ENCODE results near the gene HTR3E. TPM values are rescaled to one million over a fixed set of nuclear protein-coding genes. Genes with fewer than 3 reads are reported as not detected.

Gene HTR3E
- total and polyA plus RNA-seq, 2 of the 13 experiments (the other 11 are each of a cell fraction or from before 2014, with no cell fraction given), result not detected

- TF ChIP-seq ZSCAN30 (CRISPR knock-in tag; IDR thresholded peaks at IDR 0.05) (0 out of 2 replicates have a peak, but pooled peaks have one; percentile 46), DR1 (CRISPR knock-in tag; IDR thresholded peaks at IDR 0.05) (no peak), ZNF552 (CRISPR knock-in tag; IDR thresholded peaks at IDR 0.05; ENCODE audit: borderline replicate concordance) (no peak), ZNF121 (CRISPR knock-in tag; IDR thresholded peaks at IDR 0.05) (no peak), ATF5 (CRISPR knock-in tag; IDR thresholded peaks at IDR 0.05; ENCODE audit: low read depth) (no peak), ESRRA (CRISPR knock-in tag; IDR thresholded peaks at IDR 0.05; ENCODE audit: low read depth) (no peak), IKZF1 (IDR thresholded peaks at IDR 0.05) (no peak), MBD4 (IDR thresholded peaks at IDR 0.05; ENCODE audit: borderline replicate concordance, low read length) (no peak), KAT2B (IDR thresholded peaks at IDR 0.05; ENCODE audit: borderline replicate concordance, low read depth, low read length) (no peak)
These were observed 37.9 kb downstream of the HTR3E start (continued) for GRCh38 chr3:184134746-184135148.

- under 1% methylated on average over 30 of the region's 56 CpGs for WGBS (ENCODE audit: low lambda C conversion rate)
- Histone ChIP-seq H4K20me1 (ENCODE audit: insufficient read depth, low read length) (no peaks in the 10 kb centered on the region), H2AFZ (ENCODE audit: low read length) (peak within 1 kb of the TSS; percentile 56), H3K4me3 (replicated peaks in 1 of 3; ENCODE audit: insufficient read depth in 1 of 3, low read depth in 2 of 3, low read length in 3 of 3) (peak within 1 kb of the TSS; percentile 86 to 94 (median 93)), H3K27ac (ENCODE audit: extremely low read length, insufficient read depth, low read length) (peak within 1 kb of the TSS; percentile 61), H3K4me2 (ENCODE audit: low read depth, low read length) (peak within 1 kb of the TSS; percentile 82), H3K4me1 (ENCODE audit: insufficient read depth, low read length) (peaks cover 23% of the 10 kb centered on the region), H3K27me3 (ENCODE audit: control insufficient read depth in 1 of 2, insufficient read depth in 2 of 2, low read length in 2 of 2) (no peaks in the 10 kb centered on the region; a peak in 1 of 5 replicates), H3K9ac (ENCODE audit: insufficient read depth, low read depth, low read length) (peak within 1 kb of the TSS; percentile 89), H3K9me3 (ENCODE audit: low read length) (no peaks in the 10 kb centered on the region), H3K36me3 (replicated peaks in 1 of 2; ENCODE audit: control insufficient read depth in 1 of 2, insufficient read depth in 2 of 2, low read length in 2 of 2) (peaks cover 4 to 11% of the 10 kb centered on the region in 2 experiments; a peak in 4 of 5 replicates), H3K79me2 (ENCODE audit: insufficient read depth, low read length) (peaks cover 30% of the 10 kb centered on the region)
- DNase-seq (ENCODE audit: low spot score), result peak; percentile 95
- peak; percentile 82 for FAIRE-seq
- in situ Hi-C loops (cut with HindIII; ENCODE audit: extremely low pct_ligation_motif_present, low pct_unique_long_range_greater_than_20kb), result loop anchor here (25.0 kb wide), 1 partner anchor 248 kb away; the partner anchor contains the start of gene PARL
- ATAC-seq, result peak; percentile 89
- no TSS peak for BruUV-seq (replicated peaks)
- intact Hi-C loops (cut with micrococcal nuclease; ENCODE audit: unreplicated experiment), result loop anchor here (2.0 kb wide), 1 partner anchor 241 kb away; no protein-coding TSS in a partner anchor
- ChIA-PET CTCF (ENCODE audit: low intra/inter-chr PET ratio, low total read pairs) (no interaction called here), POLR2A (interaction anchor here (0.6 to 2.8 kb wide), 15 partner anchors 10 to 251 kb away, joined by 3 to 28 read pairs (median 5); partner anchors contain the start of genes ABCC5, ABCF3, DVL3 and PARL)
- TF ChIP-seq ZNF354B (CRISPR knock-in tag; IDR thresholded peaks at IDR 0.05), result no peak
- no peak for TF ChIP-seq SOX6 (IDR thresholded peaks at IDR 0.05)
- TF ChIP-seq SOX6 (CRISPR knock-in tag; IDR thresholded peaks at IDR 0.05), result peak; percentile 75
- peak; percentile 98 for TF ChIP-seq IRF2 (CRISPR knock-in tag; IDR thresholded peaks at IDR 0.05)
- peak; percentile 76 for TF ChIP-seq U2AF1 (optimal IDR thresholded peaks at IDR 0.05; ENCODE audit: low read depth, low read length)
- peak; percentile 58; the same call in 1 of the 2 replicates for TF ChIP-seq TFDP1 (CRISPR knock-in tag; IDR thresholded peaks at IDR 0.05; ENCODE audit: borderline replicate concordance)
- TF ChIP-seq KDM5A (IDR thresholded peaks at IDR 0.05; ENCODE audit: borderline replicate concordance, low read length), result peak; percentile 94
- peak; percentile 89 for TF ChIP-seq TARDBP (CRISPR knock-in tag; IDR thresholded peaks at IDR 0.05)
- peak; percentile 75; the same call in 1 of the 2 replicates for TF ChIP-seq ZIK1 (CRISPR knock-in tag; IDR thresholded peaks at IDR 0.05; ENCODE audit: borderline replicate concordance, low read depth)
- no peak for TF ChIP-seq ZNF562 (CRISPR knock-in tag; IDR thresholded peaks at IDR 0.05; ENCODE audit: borderline replicate concordance)
- TF ChIP-seq HNF1B (CRISPR knock-in tag; IDR thresholded peaks at IDR 0.05), result peak; percentile 97
- TF ChIP-seq ZNF136 (CRISPR knock-in tag; IDR thresholded peaks at IDR 0.05; ENCODE audit: low read depth), result peak; percentile 47; the same call in 1 of the 2 replicates
These were observed 38.5 kb downstream of the HTR3E start, which contains the start of gene EIF2B5 for GRCh38 chr3:184135149-184135910. TSS of gene EIF2B5 (plus strand) at chr3:184135358. CDS start at chr3:184135386, 28 bp downstream.

Data from HepG2 (cell line).